SU-DHL-6 (cell line): ENCODE measurements around the gene GNPNAT1.
"Not testable (repeated sequence)": the region's sequence is repeated elsewhere in the genome, so short reads cannot be mapped to it uniquely, and the experiment has no call there.

Experiments
- H2AFZ ChIP-seq: fragments of 200-600 bp; sonication (generic); 2 replicates; pipeline ENCODE4 v1.6.1; 2014; ENCODE audit warnings: low read depth, mild to moderate bottlenecking, moderate library complexity, mixed read lengths, antibody characterized with exemption, low read length; ENCODE audit not compliant: severe bottlenecking
- H3F3A ChIP-seq: fragments of 200-600 bp; shearing (Covaris generic); 2 replicates; pipeline ENCODE4 v1.6.0; 2016; ENCODE audit warnings: antibody characterized with exemption, mild to moderate bottlenecking; ENCODE audit not compliant: insufficient read depth
- H3K27ac ChIP-seq: fragments of 200-600 bp; sonication (generic); 2 replicates; pipeline ENCODE4 v1.5.1; 2016; ENCODE audit warnings: low read depth, mild to moderate bottlenecking, low read length, moderate library complexity, mixed read lengths
- H3K27me3 ChIP-seq: fragments of 200-600 bp; sonication (generic), shearing (Covaris generic); 2 replicates; pipeline ENCODE4 v1.6.0; 2014; ENCODE audit warnings: mild to moderate bottlenecking, low read length
- H3K36me3 ChIP-seq: fragments of 200-600 bp; sonication (generic); 2 replicates; pipeline ENCODE4 v1.6.1; 2014; ENCODE audit warnings: mild to moderate bottlenecking, low read length, mixed read lengths
- H3K4me2 ChIP-seq: fragments of 300-600, 200-600 bp; shearing (Covaris generic), sonication (generic); 2 replicates; pipeline ENCODE4 v1.6.0; 2014; ENCODE audit warnings: low read length, low read depth, mild to moderate bottlenecking; ENCODE audit not compliant: poor library complexity, severe bottlenecking
- H3K4me3 ChIP-seq: fragments of 200-600 bp; sonication (generic); 2 replicates; pipeline ENCODE4 v1.5.1; 2014; ENCODE audit warnings: antibody characterized with exemption, low read length, mild to moderate bottlenecking, mixed read lengths; ENCODE audit not compliant: insufficient read depth, poor library complexity, severe bottlenecking
- H3K79me2 ChIP-seq: fragments of 200-600 bp; sonication (generic); 2 replicates; pipeline ENCODE4 v1.6.1; 2014; ENCODE audit warnings: mild to moderate bottlenecking, low read length, moderate library complexity; ENCODE audit not compliant: insufficient read depth
- H3K9ac ChIP-seq: fragments of 200-600 bp; sonication (generic); 2 replicates; pipeline ENCODE4 v1.7.0; 2014; ENCODE audit warnings: mild to moderate bottlenecking, low read length
- H3K9me2 ChIP-seq: fragments of 200-600 bp; sonication (generic); replicated peaks from 2 replicates; pipeline ENCODE4 v1.6.1; 2014; ENCODE audit warnings: low read length; ENCODE audit not compliant: insufficient read depth
- H3K9me3 ChIP-seq: fragments of 200-600 bp; sonication (generic); 2 replicates; pipeline ENCODE4 v1.6.1; 2014; ENCODE audit warnings: low read length, mixed read lengths; ENCODE audit not compliant: insufficient read depth
- H4K20me1 ChIP-seq: fragments of 200-600 bp; sonication (generic); 2 replicates; pipeline ENCODE4 v1.6.1; 2014; ENCODE audit warnings: low read depth, mild to moderate bottlenecking, antibody characterized with exemption, low read length, moderate library complexity, mixed read lengths
- CTCF ChIP-seq: fragments of 200-600 bp; sonication (generic); IDR thresholded peaks from one replicate; pipeline ENCODE4 v1.5.1; 2017; ENCODE audit warnings: antibody characterized with exemption, mild to moderate bottlenecking, low read length, moderate library complexity; ENCODE audit not compliant: insufficient read depth, poor library complexity, severe bottlenecking
- EZH2phosphoT487 ChIP-seq: fragments of 200-600 bp; sonication (generic), shearing (Covaris generic); conservative IDR thresholded peaks from 2 replicates; pipeline ENCODE4 v1.6.1; 2018; ENCODE audit warnings: mild to moderate bottlenecking, antibody characterized with exemption, low read length, moderate library complexity, mixed read lengths

GNPNAT1 gene

GRCh38 chr14:52767058-52767833 lies 24.2 kb downstream of the GNPNAT1 start:
- Histone ChIP-seq H3K79me2 (no peaks in the 10 kb centered on the region), H3K27me3 (no peaks in the 10 kb centered on the region), H3F3A (peaks cover 2% of the 10 kb centered on the region; the same call in 1 of the 2 replicates), H3K9me3 (no peaks in the 10 kb centered on the region), H3K36me3 (peaks cover 34% of the 10 kb centered on the region), H4K20me1 (no peaks in the 10 kb centered on the region), H3K27ac (no peak overlapping the region), H3K4me3 (no peak overlapping the region), H2AFZ (no peak overlapping the region), H3K9me2 (no peaks in the 10 kb centered on the region), H3K9ac (no peak overlapping the region), H3K4me2 (no peak overlapping the region)
- TF ChIP-seq EZH2phosphoT487 (no peak), CTCF (no peak)

- not testable (repeated sequence) for H2AFZ ChIP-seq, H3K4me2 ChIP-seq, H3F3A ChIP-seq, H3K27ac ChIP-seq, H3K9me3 ChIP-seq, H4K20me1 ChIP-seq, H3K4me3 ChIP-seq, H3K79me2 ChIP-seq, H3K27me3 ChIP-seq, H3K9ac ChIP-seq, H3K9me2 ChIP-seq
- H3K36me3 ChIP-seq = peaks cover 11% of the 10 kb centered on the region; the same call in 1 of the 2 replicates
These were observed 28.5 kb downstream of the GNPNAT1 start for GRCh38 chr14:52762923-52763322.

- H3K36me3 ChIP-seq = peaks cover 16% of the 10 kb centered on the region; the same call in 1 of the 2 replicates
- no peaks in the 10 kb centered on the region for H3K9me2 ChIP-seq
- H3K27ac ChIP-seq = no peak overlapping the region
- H3K4me2 ChIP-seq = no peak overlapping the region
- no peak overlapping the region for H2AFZ ChIP-seq
- H3K9ac ChIP-seq = no peak overlapping the region
- no peaks in the 10 kb centered on the region for H3K9me3 ChIP-seq
- no peaks in the 10 kb centered on the region for H3K79me2 ChIP-seq
- H3F3A ChIP-seq = peaks cover 7% of the 10 kb centered on the region
- no peaks in the 10 kb centered on the region for H3K27me3 ChIP-seq
- H4K20me1 ChIP-seq = no peaks in the 10 kb centered on the region
- TF ChIP-seq CTCF = no peak
- no peak for TF ChIP-seq EZH2phosphoT487
- H3K4me3 ChIP-seq = no peak overlapping the region
These were observed 32.3 kb downstream of the GNPNAT1 start for GRCh38 chr14:52759145-52759544.

GRCh38 chr14:52755607-52756316 lies 35.6 kb downstream of the GNPNAT1 start:
- H3K9ac ChIP-seq = no peak overlapping the region
- H3K4me2 ChIP-seq = no peak overlapping the region
- H3K27ac ChIP-seq = no peak overlapping the region
- H4K20me1 ChIP-seq = no peaks in the 10 kb centered on the region
- H3K36me3 ChIP-seq = peaks cover 14% of the 10 kb centered on the region; the same call in 1 of the 2 replicates
- no peaks in the 10 kb centered on the region for H3K27me3 ChIP-seq
- H3K4me3 ChIP-seq = no peak overlapping the region
- H3K79me2 ChIP-seq = no peaks in the 10 kb centered on the region
- peaks cover 6% of the 10 kb centered on the region; the same call in 1 of the 2 replicates for H3F3A ChIP-seq
- TF ChIP-seq EZH2phosphoT487 = no peak
- H2AFZ ChIP-seq = no peak overlapping the region
- H3K9me3 ChIP-seq = no peaks in the 10 kb centered on the region
- H3K9me2 ChIP-seq = no peaks in the 10 kb centered on the region
